HG03469 (cell line): Measurements from ENCODE around the gene SLC39A3.
"Not testable (repeated sequence)": the region's sequence is repeated elsewhere in the genome, so short reads cannot be mapped to it uniquely, and the experiment has no call there.

ENCODE experiments used
- ATAC-seq: cut with Tn5 transposase; IDR thresholded peaks from one replicate; pipeline ENCODE4 v1.9.1; 2021; ENCODE audit warnings: mild to moderate bottlenecking, moderate library complexity, moderate number of reproducible peaks; ENCODE audit not compliant: unreplicated experiment

The SLC39A3 gene

GRCh38 chr19:2723747-2724146 lies 16.1 kb downstream of the SLC39A3 start:
- ATAC-seq: no peak

GRCh38 chr19:2723345-2723715 lies 16.5 kb downstream of the SLC39A3 start:
- no peak for ATAC-seq

GRCh38 chr19:2722541-2723344 lies 17.1 kb downstream of the SLC39A3 start:
- ATAC-seq: no peak

GRCh38 chr19:2721570-2722540 lies 18.0 kb downstream of the SLC39A3 start:
- ATAC-seq: no peak

- ATAC-seq: no peak
Measured at GRCh38 chr19:2720777-2721569, 18.8 kb downstream of the SLC39A3 start, which contains the start of gene DIRAS1. Gene DIRAS1, minus strand, starts transcription at chr19:2721372. Its CDS starts 3,566 bp downstream, at chr19:2717806.

GRCh38 chr19:2719920-2720776 lies 19.7 kb downstream of the SLC39A3 start:
- no peak for ATAC-seq

- ATAC-seq: no peak
Measured at GRCh38 chr19:2719232-2719735, 20.5 kb downstream of the SLC39A3 start.

- ATAC-seq: no peak
Measured at GRCh38 chr19:2717638-2718541, 21.9 kb downstream of the SLC39A3 start.

GRCh38 chr19:2716722-2717637 lies 22.8 kb downstream of the SLC39A3 start:
- no peak for ATAC-seq

GRCh38 chr19:2716275-2716650 lies 23.6 kb downstream of the SLC39A3 start:
- no peak for ATAC-seq

GRCh38 chr19:2715470-2716274 lies 24.1 kb downstream of the SLC39A3 start:
- ATAC-seq: no peak

GRCh38 chr19:2714531-2715269 lies 25.1 kb downstream of the SLC39A3 start:
- no peak for ATAC-seq

- not testable (repeated sequence) for ATAC-seq
Measured at GRCh38 chr19:2714102-2714501, 25.7 kb downstream of the SLC39A3 start.

GRCh38 chr19:2713170-2713569 lies 26.6 kb downstream of the SLC39A3 start:
- ATAC-seq: not testable (repeated sequence)

GRCh38 chr19:2711875-2712205 lies 28.0 kb downstream of the SLC39A3 start:
- ATAC-seq: no peak

- ATAC-seq: no peak
Measured at GRCh38 chr19:2711172-2711874, 28.5 kb downstream of the SLC39A3 start.
